GM18861 (cell line): ENCODE results near the gene LPAR1.

Source experiments
- ATAC-seq: cut with Tn5 transposase; IDR thresholded peaks from one replicate; pipeline ENCODE4 v1.9.1; 2021; ENCODE audit not compliant: unreplicated experiment

LPAR1 gene

GRCh38 chr9:110926828-110927487 lies 111.3 kb downstream of the LPAR1 start:
- no peak for ATAC-seq

- no peak for ATAC-seq
Observed at GRCh38 chr9:110923601-110924000, 114.7 kb downstream of the LPAR1 start.

DNA sequence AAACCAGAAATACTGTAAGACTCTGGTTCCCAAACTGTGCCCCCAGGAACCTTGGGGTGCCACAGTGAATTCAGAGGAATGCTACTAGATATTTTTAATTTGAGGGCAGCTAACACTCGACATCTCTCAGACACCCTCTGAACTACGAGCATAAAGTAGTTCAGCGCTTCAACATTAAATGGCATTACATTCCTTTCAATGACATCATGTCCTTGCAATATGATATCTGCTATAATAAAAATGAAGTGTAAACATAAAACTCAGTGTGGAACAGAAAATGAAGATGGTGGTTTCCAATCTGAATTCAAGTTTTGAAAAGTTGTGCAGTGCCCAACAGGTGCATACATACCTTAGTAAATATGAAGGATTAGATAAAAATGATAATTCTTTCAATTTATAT lies 116.1 kb downstream of the LPAR1 start:
- ATAC-seq = no peak

GRCh38 chr9:110921705-110922104 lies 116.6 kb downstream of the LPAR1 start:
- ATAC-seq = no peak

GRCh38 chr9:110919609-110920008 lies 118.7 kb downstream of the LPAR1 start:
- no peak for ATAC-seq

DNA sequence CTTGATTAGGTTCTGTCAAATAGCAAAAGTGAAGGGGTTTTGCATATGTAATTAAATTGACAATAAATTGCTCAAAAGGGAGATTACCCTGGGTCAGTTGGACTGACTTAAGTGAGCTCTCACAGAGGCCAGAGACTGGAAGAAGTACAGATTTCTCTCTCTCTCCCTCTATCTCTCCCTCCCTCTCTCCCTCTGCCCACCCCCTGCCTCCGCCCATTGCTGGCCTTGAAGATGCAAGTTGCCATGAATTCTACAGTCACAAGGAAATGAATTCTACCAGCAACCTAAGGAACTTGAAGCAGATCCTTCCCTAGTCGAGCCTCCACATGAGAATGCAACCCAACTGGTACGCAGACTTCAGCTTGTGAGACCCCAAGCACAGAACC lies 119.2 kb downstream of the LPAR1 start:
- ATAC-seq = no peak

DNA sequence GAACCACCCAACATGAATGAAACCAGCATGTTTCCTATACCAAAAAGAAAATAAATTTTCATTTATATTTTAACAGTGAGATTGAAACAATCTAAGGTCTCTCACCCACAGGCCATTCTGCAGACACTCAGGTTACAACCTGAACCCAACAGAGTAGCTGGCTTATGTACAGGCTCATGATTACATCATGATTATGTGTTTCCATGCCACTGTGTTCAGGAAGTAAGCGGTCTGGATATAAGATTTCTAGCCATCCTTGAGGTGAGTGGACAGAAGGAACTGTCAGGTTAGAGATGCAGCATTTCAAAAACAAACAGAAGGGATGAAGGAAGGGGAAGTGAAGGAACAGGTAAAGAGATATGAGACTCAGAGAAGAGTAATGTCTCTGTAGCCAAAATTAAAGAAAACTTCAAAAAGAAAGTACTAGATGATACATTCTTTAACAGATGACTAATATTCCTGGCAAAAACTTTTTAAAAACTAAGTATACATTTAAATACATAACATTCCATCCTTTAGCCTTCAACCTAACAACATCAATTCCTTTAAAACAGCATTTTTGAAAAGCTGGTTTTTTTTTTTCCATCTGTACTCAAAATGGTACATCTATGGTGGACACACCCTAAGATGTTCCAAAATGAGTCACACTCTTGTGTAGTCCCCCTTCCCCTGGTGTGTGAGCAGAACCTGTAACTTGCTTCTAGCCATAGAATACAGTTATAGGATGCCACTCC lies 119.8 kb downstream of the LPAR1 start:
- no peak for ATAC-seq

DNA sequence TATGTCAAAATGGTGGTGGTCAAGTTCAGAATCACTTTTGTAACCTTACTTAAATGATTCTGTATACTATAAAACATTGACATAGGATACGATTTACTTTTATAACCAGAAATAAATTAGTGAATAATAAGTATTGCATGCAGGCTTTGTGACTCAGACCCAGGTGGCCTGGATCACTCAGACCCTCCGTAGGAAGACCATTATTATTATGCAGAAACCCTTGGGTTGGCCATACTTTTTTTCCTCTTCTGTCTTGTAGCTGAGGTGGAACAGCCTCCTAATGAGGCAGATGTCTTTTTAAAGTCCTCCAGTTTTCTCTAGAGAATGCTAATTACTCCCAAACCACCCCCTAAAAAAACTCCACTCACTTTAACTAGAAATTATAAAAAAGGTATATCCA lies 121.9 kb downstream of the LPAR1 start:
- ATAC-seq = no peak

GRCh38 chr9:110912419-110913291 lies 125.6 kb downstream of the LPAR1 start:
- no peak for ATAC-seq

- ATAC-seq = no peak
Observed at GRCh38 chr9:110911659-110912418, 126.4 kb downstream of the LPAR1 start.

DNA sequence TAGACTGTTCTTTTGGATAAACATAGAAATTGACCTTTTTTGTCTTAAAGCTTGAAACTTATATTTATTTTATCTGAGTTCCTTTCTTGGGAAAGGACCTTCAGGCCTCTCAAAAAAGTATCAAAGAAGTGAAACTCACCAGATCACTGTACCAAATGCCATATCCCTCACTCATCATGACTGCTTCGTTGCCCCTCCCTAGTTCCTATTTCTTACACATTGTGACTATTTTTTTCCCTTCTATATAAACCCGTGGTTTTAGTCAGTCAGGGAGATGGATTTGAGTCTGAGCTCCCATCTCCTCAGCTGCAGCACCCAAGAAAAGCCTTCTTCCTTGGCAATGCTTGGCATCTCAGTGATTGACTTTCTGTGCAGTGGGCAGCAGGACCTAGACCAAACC lies 129.4 kb downstream of the LPAR1 start:
- no peak for ATAC-seq

DNA sequence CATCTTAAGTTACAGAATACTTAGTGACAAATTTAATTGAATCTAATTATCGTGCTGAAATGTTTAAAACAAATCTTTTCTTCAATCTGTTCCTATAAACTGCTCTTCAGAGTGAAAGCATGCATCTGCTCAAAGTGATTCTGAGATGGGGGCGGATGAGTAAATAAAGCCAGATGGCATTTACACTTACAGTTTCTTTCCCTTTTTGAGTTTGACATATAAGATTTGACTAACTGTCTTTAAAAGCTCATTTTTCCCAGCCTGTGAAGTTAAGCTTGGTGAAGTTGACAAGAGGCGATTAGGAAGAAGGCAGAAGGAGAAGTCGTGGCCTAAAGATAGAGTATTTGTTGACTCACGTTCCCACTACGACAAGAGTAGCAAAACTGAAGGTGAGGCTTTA lies 137.4 kb downstream of the LPAR1 start:
- no peak for ATAC-seq

GRCh38 chr9:110900456-110900855 lies 137.8 kb downstream of the LPAR1 start:
- ATAC-seq = no peak

- no peak for ATAC-seq
Observed at GRCh38 chr9:110898866-110899265, 139.4 kb downstream of the LPAR1 start.

- ATAC-seq = no peak
Observed at GRCh38 chr9:110898358-110898757, 139.9 kb downstream of the LPAR1 start.

- ATAC-seq = no peak
Observed at GRCh38 chr9:110897943-110898342, 140.3 kb downstream of the LPAR1 start.

GRCh38 chr9:110895147-110895905 lies 142.9 kb downstream of the LPAR1 start:
- ATAC-seq = no peak

GRCh38 chr9:110894731-110895130 lies 143.5 kb downstream of the LPAR1 start:
- no peak for ATAC-seq

- ATAC-seq = no peak
Observed at GRCh38 chr9:110892689-110893088, 145.6 kb downstream of the LPAR1 start.

GRCh38 chr9:110891760-110892159 lies 146.5 kb downstream of the LPAR1 start:
- no peak for ATAC-seq
